Ovary (tissue), 3 donors: ENCODE results near the gene ATP9A.

Source experiments
- CTCF ChIP-seq, 3 donors: fragments of 450-650 bp in 2 of 3; fragments of 200-600 bp in 1 of 3; IDR thresholded peaks; one replicate each; pipeline versions ENCODE4 v1.5.1 to v1.8.0; 2016 to 2022; ENCODE audit warnings: antibody characterized with exemption in 3 of 3, mild to moderate bottlenecking in 1 of 3
- EP300 ChIP-seq: sonication (generic); formaldehyde crosslinking; IDR thresholded peaks from one replicate; pipeline ENCODE4 v1.6.1; 2017; ENCODE audit warnings: antibody characterized with exemption
- donor health status: DM: no; HTN: no; CAD: no.

- no peak for TF ChIP-seq CTCF (IDR thresholded peaks at IDR 0.05)
- TF ChIP-seq EP300 = no peak
These were observed 106.5 kb downstream of the ATP9A start for GRCh38 chr20:51661609-51662178.
